Superior temporal gyrus (tissue), 1 donor: ENCODE measurements around the gene UTP15.

Experiments used
- DNase-seq: peaks from one replicate; pipeline ENCODE4 v3.0.0-alpha.2; 2016; ENCODE audit errors: extremely low spot score

Gene UTP15

DNA sequence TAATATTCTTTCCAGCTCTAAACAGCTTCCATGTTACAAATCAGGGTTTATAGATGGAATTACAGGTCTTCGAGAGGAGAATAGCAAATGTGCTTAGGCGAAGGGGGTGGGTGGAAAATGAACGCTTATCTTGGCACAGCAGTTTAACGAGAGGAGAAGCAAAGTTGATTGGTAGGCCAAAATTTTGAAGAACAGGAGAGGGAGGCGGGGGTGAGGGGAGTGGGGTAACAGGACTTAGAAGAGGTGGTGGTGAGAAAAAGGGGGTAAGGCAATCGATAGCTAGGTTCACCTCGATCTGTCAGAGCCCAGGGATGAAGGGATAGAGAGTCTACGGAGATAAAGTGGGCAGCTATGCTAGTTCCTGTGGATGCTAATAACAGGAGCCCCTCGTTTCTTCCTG lies 868 bp upstream of the UTP15 start:
- DNase-seq = no peak

GRCh38 chr5:73565969-73566547 lies 515 bp downstream of the UTP15 start:
- DNase-seq = no peak

- no peak for DNase-seq
Measured at GRCh38 chr5:73582285-73583145, 17.0 kb downstream of the UTP15 start.

DNA sequence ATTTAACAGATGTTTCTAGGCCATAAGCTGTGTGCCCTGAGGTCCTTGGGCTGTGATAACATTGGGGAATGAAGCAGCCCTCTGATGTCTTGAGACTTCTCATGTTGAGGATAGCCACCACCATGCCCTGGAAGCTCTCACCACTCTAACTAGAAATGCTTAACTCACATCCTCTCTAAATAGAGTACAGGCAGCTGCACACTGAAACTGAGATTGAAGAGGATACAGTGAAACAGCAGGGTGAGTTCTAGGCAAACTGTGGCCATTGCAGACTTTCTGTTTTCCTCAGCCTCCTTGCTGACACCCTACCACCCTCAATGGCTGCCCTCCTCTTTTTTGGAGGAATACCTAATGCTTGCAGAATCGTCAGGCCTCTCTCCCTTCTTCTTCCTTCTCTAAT lies 22.4 kb downstream of the UTP15 start:
- DNase-seq = no peak

GRCh38 chr5:73591102-73591695 lies 25.7 kb downstream of the UTP15 start:
- peak; percentile 92 for DNase-seq

DNA sequence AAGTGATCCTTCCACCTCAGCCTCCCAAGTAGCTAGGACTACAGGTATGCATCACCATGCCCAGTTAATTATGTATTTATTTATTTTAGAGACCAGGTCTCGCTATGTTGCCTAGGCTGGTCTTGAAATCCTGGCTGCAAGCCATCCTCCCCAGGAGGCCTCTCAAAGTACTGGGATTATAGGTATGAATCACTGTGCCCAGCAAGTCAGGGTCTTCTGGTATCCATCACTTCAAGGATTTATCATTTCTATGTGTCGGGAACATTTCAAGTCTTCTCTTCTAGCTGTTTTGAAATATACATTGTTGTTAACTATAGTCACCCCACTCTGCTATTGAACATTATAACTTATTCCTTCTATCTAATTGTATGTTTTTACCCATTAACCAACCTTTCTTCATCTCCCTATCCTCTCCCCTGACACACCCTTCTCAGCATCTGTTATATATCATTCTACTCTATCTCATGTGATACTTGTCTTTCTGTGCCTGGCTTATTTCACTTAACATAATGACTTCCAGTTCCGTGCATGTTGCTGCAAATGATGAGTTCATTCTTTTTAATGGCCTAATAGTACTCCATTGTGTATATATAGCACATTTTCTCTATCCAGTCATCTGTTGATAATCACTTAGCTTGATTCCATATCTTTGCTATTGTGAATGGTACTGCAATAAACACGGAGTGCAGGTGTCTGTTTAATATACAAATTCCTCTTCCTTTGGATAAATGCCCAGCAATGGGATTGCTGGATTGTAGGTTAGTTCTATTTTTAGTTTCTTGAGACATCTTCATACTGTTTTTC lies 26.4 kb downstream of the UTP15 start:
- DNase-seq = no peak

DNA sequence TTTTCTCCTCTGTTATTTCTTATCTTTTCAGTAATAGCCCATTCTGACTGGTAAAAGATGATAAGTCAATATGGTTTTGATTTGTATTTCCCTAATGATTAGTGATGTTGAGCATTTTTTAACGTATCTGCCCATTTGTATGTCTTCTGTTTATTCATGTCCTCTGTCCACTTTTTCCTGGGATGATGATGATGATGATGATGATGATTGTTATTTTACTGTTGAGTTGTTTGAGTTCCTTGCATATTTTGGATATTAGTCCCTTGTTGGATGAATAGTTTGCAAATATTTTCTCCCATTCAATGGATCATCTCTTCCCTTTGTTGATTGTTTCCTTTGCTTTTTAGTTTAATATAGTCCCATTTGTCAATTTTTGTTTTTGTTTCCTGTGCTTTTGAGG lies 27.0 kb downstream of the UTP15 start:
- no peak for DNase-seq

GRCh38 chr5:73596705-73597328 lies 31.3 kb downstream of the UTP15 start:
- no peak for DNase-seq

GRCh38 chr5:73599380-73599779 lies 33.8 kb downstream of the UTP15 start:
- no peak for DNase-seq

GRCh38 chr5:73603998-73604397 lies 38.5 kb downstream of the UTP15 start:
- DNase-seq = no peak

GRCh38 chr5:73605223-73606087 lies 39.9 kb downstream of the UTP15 start:
- DNase-seq = no peak

DNA sequence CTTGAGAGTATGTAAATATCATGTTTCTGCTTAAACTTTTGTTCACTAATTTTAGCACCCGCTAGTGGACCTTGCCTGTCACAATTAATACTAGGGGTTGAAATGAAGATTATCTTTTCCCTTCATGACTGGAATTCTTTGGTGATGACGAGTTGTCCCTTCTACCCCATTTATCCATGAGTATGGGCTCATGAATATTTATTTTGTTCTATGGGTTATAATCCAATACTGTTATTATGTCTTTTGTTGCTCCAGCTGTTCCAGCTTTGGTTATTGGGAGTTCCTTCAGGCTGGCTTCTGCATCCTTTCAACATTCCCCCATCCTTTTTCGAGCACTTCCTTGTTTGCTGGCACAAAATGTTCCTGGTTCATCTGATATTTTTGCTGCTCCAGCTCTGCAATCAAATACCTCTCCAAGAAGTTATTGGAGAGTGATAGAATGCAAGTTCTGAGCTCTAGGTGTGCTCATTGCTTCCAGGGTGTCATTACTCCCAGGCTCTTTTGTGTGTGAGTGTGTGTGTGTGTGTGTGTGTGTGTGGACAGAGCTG lies 40.7 kb downstream of the UTP15 start:
- DNase-seq = no peak

GRCh38 chr5:73607228-73607627 lies 41.7 kb downstream of the UTP15 start:
- DNase-seq = no peak

GRCh38 chr5:73612799-73613198 lies 47.3 kb downstream of the UTP15 start:
- no peak for DNase-seq

GRCh38 chr5:73615085-73615484 lies 49.5 kb downstream of the UTP15 start:
- no peak for DNase-seq

DNA sequence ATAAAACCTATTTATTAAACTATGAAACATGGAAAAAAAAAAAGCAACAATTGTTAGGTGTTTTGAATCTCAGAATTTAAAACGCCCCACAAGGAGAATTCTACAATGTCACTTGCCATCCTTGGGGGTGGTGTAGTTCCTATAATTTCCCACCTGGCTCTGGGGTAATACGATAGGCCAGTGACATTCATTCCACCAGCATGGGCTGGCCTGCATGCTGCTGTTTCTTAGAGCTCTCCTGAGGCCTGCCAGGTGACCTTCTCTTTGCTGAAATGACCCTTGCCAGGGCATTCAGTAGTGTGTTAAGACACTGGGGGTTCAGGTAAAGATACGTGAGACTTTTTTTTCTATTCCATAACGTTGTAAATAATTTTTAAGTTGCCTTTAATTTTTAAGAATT lies 50.4 kb downstream of the UTP15 start:
- DNase-seq = no peak

DNA sequence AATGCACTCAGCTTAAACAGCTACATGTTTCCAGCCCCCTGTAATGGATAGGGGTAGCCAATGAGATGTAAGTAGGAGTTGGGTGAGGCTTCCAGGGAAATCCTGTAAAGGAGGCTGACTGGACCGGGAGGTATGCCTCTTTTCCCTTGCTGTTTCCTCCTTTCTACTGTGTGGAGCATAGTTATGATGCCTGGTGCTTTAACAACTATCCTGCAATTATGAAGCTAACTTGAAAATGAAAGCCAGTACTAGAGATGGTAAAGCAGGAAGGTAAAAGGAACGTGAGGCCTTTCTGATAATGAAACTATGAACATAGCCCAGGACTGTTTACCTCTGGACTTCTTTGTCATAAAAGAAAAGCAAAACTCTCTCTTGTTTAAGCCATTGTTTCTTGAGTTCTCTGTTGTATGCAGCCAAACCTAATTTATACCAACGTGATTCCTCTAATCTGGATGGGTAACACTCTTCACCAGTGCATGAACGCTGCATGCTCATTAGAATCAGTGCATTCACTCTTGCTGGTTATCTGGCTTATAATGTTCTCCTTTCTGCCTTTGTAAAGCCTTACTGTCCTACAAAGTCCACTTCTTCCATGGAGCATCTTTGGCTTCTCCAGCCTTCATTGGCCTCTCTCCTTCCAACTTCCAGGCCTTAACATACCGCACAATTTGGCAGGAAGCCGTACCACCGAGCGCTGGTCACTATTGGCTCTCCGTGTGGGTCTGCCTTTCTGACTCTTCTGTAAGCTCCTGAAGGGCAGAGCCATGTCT lies 52.2 kb downstream of the UTP15 start:
- DNase-seq = no peak

DNA sequence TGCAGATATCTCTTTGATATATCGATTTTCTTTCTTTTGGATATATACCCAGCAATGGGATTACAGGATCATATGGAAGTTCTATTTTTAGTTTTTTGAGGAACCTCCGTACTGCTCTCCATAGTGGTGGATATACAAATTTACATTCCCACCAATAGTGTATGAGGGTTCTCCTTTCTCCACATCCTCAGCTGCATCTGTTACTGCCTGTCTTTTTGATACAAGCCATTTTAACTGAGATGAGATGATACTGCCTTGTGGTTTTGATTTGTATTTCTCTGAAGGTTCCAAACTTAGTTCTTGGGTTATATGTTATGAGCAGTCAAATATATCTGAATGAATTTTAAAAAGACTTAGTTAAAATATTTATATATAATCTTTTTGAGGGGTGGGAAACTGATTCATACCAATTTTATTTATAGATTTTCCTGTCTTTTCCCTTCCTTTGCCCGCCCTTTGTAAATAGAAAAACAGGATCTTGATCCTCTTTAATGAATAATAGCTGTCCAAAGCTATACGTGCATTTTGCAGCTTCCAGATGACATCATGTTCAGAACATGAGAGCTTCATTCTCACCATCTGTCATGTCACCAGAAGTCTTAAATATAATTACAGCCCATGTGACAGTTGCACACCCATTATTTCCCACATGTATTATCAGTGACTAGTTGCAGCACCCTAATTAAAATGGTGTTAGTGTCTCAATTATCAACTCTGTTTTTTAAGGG lies 54.2 kb downstream of the UTP15 start:
- DNase-seq = no peak

DNA sequence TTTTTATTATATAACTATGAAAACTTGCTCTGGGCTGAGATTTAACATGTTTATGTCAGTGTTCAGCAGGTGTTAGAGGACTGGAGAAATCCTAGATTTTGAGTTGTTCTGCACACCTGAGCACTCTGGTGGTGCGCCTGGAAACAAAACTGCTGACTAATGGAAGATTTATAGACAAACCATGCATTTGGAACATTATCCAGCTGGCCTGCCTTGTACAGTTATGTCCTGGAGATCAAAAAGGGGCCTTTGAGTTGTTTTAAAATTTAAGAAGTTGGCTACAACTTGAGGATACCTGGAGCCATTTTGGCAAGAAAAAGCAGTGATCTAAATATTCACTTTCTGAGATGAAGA lies 54.8 kb downstream of the UTP15 start:
- no peak for DNase-seq
